Stimulated activated CD8-positive, alpha-beta memory T cell treated with anti-CD3 and anti-CD28 coated beads, Interleukin-4, amount 100 ng/mL, for 4 hours (primary cell): ENCODE results near the gene KRTAP2-1.
"Not testable (repeated sequence)": the region's sequence is repeated elsewhere in the genome, so short reads cannot be mapped to it uniquely, and the experiment has no call there.

Experiments used
- DNase-seq, 2 donors: peaks; one replicate each; pipeline ENCODE4 v3.0.0-alpha.2; 2020; ENCODE audit warnings: low read depth in 2 of 2, low spot score in 1 of 2

Gene KRTAP2-1

GRCh38 chr17:41013606-41014005, 33.5 kb downstream of the KRTAP2-1 start:
- no peak for DNase-seq

GRCh38 chr17:41013181-41013580, 33.9 kb downstream of the KRTAP2-1 start:
- no peak for DNase-seq

- no peak for DNase-seq
Observed at GRCh38 chr17:41012326-41013120, 34.6 kb downstream of the KRTAP2-1 start.

DNA sequence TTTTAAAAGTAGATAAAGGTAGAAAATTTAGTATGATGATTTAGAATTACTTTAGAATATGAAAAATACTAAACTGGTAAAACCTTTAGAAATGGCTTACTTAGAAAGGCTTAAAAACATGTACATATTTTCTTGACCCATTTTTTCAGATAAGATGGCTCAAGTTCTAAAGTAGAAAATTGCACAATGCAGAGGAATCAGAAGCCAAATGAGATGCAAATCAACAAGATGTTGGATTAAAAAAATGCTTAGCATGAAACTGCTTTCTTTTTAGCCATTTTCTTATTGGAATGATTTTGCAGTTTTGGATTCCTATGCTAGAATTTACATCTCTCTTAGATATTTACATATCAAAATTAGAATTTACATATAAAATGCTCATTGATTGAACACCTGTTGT, 36.7 kb downstream of the KRTAP2-1 start:
- DNase-seq: no peak

GRCh38 chr17:41009936-41010335, 37.2 kb downstream of the KRTAP2-1 start:
- no peak for DNase-seq

GRCh38 chr17:41009301-41009760, 37.8 kb downstream of the KRTAP2-1 start:
- DNase-seq: no peak

- DNase-seq: no peak
Observed at GRCh38 chr17:41008811-41009210, 38.3 kb downstream of the KRTAP2-1 start, which contains the start of gene KRTAP3-1. TSS of gene KRTAP3-1 (minus strand) at chr17:41009128. CDS start at chr17:41009074, 54 bp downstream.

DNA sequence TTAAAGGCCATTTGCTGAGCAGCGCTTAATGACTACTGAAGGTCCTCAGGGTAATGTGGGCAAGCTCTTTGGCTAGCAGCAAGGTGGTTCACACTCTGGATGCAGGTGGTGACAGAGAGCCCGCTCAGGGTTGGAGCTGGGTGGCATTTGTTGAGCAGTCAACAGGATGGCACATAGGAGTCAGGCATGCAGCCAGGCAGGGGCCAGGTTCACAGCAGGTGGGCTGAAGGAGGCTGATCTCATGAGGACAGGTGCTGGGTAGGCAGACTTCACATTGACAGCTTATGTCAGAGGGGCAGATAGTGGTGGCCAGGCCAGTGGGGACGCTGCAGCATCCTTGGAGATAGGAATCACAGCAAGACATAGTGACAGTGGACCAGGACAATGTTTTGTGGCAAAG, 42.7 kb downstream of the KRTAP2-1 start:
- DNase-seq: no peak

GRCh38 chr17:41003926-41004325, 43.2 kb downstream of the KRTAP2-1 start:
- no peak for DNase-seq

DNA sequence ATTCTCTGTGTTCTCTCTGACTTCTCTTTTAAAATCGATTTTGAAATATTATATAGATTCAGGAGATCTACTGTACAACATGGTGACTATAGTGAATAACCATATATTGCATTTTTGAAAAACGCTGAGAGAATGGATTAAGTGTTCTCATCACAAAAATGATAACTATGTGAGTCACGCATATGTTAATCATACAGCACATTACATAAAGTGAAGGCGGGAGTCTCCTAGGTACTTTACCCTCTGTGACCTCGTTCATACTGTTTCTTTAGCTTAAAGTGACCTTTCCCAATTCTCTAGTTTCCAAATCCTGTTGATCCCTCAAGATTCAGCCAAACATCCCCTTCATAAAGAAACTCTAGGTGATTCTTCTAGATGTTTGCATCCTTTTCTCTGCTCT, 44.3 kb downstream of the KRTAP2-1 start:
- DNase-seq: no peak

DNA sequence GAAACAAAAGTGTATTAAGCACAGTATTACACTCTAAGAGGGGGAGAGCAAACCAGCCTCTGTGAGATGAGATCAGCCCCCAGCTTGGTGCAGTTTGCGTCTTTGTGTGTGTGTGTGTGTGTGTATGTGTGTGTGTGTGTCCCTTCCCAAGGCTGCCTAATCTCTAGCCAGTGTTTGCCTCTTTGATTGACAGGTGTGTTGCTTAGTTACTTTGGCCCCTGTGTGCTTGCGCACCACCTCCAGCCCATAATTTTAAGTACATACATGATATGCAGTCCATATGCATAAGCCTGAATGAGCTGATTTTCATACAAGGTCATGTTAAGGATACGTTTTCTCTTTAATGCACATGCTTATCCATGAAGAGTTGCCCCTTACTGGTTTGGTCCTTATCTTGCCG, 45.3 kb downstream of the KRTAP2-1 start:
- DNase-seq: no peak

- DNase-seq: not testable (repeated sequence)
Observed at GRCh38 chr17:40999563-40999962, 47.6 kb downstream of the KRTAP2-1 start, which contains the start of gene KRTAP3-2. TSS of gene KRTAP3-2 (minus strand) at chr17:40999906. CDS start at chr17:40999853, 53 bp downstream.

- no peak for DNase-seq
Observed at GRCh38 chr17:40997361-40997760, 49.8 kb downstream of the KRTAP2-1 start.

GRCh38 chr17:40996829-40997228, 50.3 kb downstream of the KRTAP2-1 start:
- no peak for DNase-seq
